ENCODE measurements around the gene LRP2BP.

DNA sequence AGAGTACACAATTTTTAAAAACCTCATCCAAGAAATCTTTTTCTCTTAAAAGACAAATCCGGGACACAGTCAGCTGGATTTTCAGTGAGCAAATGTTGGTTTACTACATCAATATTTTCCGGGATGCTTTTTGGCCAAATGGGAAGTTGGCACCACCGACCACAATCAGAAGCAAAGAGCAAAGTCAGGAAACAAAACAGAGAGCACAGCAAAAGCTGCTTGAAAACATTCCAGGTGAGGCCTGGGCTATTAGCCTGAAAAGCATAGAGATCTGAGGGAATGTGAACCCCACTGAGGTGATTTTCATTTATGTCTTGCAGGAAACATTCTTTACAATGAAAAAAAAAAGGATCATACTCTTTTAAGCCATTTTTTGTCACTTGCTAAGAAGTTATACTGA is 33.9 kb downstream of the LRP2BP start:
- TF ChIP-seq, protein P1, sequence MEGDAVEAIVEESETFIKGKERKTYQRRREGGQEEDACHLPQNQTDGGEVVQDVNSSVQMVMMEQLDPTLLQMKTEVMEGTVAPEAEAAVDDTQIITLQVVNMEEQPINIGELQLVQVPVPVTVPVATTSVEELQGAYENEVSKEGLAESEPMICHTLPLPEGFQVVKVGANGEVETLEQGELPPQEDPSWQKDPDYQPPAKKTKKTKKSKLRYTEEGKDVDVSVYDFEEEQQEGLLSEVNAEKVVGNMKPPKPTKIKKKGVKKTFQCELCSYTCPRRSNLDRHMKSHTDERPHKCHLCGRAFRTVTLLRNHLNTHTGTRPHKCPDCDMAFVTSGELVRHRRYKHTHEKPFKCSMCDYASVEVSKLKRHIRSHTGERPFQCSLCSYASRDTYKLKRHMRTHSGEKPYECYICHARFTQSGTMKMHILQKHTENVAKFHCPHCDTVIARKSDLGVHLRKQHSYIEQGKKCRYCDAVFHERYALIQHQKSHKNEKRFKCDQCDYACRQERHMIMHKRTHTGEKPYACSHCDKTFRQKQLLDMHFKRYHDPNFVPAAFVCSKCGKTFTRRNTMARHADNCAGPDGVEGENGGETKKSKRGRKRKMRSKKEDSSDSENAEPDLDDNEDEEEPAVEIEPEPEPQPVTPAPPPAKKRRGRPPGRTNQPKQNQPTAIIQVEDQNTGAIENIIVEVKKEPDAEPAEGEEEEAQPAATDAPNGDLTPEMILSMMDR (conservative IDR thresholded peaks at IDR 0.05; ENCODE audit: low read length), result no peak
- TF ChIP-seq EZH2phosphoT487 (IDR thresholded peaks at IDR 0.05; ENCODE audit: borderline replicate concordance, low read depth, low read length), result no peak

All from OCI-LY7 (cell line).